Stimulated activated CD4-positive, alpha-beta T cell treated with anti-CD3 and anti-CD28 coated beads, Interleukin-4, amount 100 ng/mL, for 1 hour (primary cell): ENCODE results near the gene NR3C2.

Source experiments
- DNase-seq: peaks from one replicate; pipeline ENCODE4 v3.0.0-alpha.2; 2020

Gene NR3C2

GRCh38 chr4:148434075-148434773, 8.0 kb downstream of the NR3C2 start:
- DNase-seq, result no peak

GRCh38 chr4:148431401-148431800, 10.8 kb downstream of the NR3C2 start:
- no peak for DNase-seq

GRCh38 chr4:148430854-148431253, 11.4 kb downstream of the NR3C2 start:
- DNase-seq, result no peak

GRCh38 chr4:148429206-148429605, 13.0 kb downstream of the NR3C2 start:
- no peak for DNase-seq

- no peak for DNase-seq
Measured at GRCh38 chr4:148426643-148427042, 15.6 kb downstream of the NR3C2 start.

- no peak for DNase-seq
Measured at GRCh38 chr4:148425327-148426110, 16.7 kb downstream of the NR3C2 start.

- DNase-seq, result no peak
Measured at GRCh38 chr4:148420397-148420796, 21.8 kb downstream of the NR3C2 start.

- no peak for DNase-seq
Measured at GRCh38 chr4:148415500-148415899, 26.7 kb downstream of the NR3C2 start.

- DNase-seq, result no peak
Measured at GRCh38 chr4:148412460-148412994, 29.7 kb downstream of the NR3C2 start.

GRCh38 chr4:148405161-148405893, 36.9 kb downstream of the NR3C2 start:
- DNase-seq, result no peak

GRCh38 chr4:148398988-148399387, 43.2 kb downstream of the NR3C2 start:
- no peak for DNase-seq

- DNase-seq, result no peak
Measured at GRCh38 chr4:148397771-148398170, 44.4 kb downstream of the NR3C2 start.

- no peak for DNase-seq
Measured at GRCh38 chr4:148396986-148397673, 45.1 kb downstream of the NR3C2 start.

GRCh38 chr4:148395771-148396170, 46.4 kb downstream of the NR3C2 start:
- DNase-seq, result no peak

GRCh38 chr4:148391056-148391455, 51.2 kb downstream of the NR3C2 start:
- DNase-seq, result no peak

- no peak for DNase-seq
Measured at GRCh38 chr4:148390311-148390710, 51.9 kb downstream of the NR3C2 start.

- DNase-seq, result no peak
Measured at GRCh38 chr4:148380291-148380690, 61.9 kb downstream of the NR3C2 start.

- no peak for DNase-seq
Measured at GRCh38 chr4:148376151-148376550, 66.1 kb downstream of the NR3C2 start.

GRCh38 chr4:148375584-148375983, 66.6 kb downstream of the NR3C2 start:
- DNase-seq, result no peak

- no peak for DNase-seq
Measured at GRCh38 chr4:148373093-148373492, 69.1 kb downstream of the NR3C2 start.

GRCh38 chr4:148369919-148370318, 72.3 kb downstream of the NR3C2 start:
- no peak for DNase-seq

- DNase-seq, result no peak
Measured at GRCh38 chr4:148367756-148368155, 74.5 kb downstream of the NR3C2 start.

GRCh38 chr4:148366251-148366650, 76.0 kb downstream of the NR3C2 start:
- no peak for DNase-seq
